SK-N-SH treated with all-trans-retinoic acid at 6 μM for 48 hours (cell line): ENCODE data around the gene LURAP1L.

Experiments
- GLIS3 ChIP-seq: fragments of 250-450 bp; sonication (Bioruptor Pico); IDR thresholded peaks from 2 replicates; pipeline ENCODE4 v1.5.0; 2020; ENCODE audit warnings: mild to moderate bottlenecking, moderate library complexity
- RARB ChIP-seq: fragments of 250-450 bp; sonication (Bioruptor Pico); IDR thresholded peaks from 2 replicates; pipeline ENCODE4 v1.8.0; 2021; ENCODE audit warnings: mild to moderate bottlenecking, moderate library complexity
- TF ChIP-seq, protein P1 (sequence below): fragments of 250-450 bp; sonication (Bioruptor Pico); IDR thresholded peaks from 2 replicates; pipeline ENCODE4 v1.5.0; 2020; ENCODE audit warnings: mild to moderate bottlenecking, moderate library complexity

DNA sequence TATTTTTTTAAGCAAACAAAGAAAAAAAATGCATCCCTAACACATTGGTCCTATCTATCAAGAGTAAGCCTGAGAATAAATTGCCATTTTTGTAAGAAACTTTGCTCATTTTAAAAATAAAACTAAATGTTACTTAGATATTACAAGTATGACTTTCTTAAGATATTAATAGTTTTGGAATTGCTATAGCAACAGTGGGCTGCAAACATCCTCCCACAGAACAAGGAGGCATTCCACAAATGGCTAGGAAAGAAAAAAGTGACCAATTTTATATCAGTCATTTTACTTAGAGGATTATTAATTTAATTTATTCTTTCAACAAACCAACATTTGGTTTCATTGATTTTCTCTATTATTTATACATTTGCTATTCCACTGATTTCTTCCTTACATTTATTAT is 63.7 kb downstream of the LURAP1L start:
- TF ChIP-seq GLIS3 (no peak), RARB (no peak)
- TF ChIP-seq, protein P1, sequence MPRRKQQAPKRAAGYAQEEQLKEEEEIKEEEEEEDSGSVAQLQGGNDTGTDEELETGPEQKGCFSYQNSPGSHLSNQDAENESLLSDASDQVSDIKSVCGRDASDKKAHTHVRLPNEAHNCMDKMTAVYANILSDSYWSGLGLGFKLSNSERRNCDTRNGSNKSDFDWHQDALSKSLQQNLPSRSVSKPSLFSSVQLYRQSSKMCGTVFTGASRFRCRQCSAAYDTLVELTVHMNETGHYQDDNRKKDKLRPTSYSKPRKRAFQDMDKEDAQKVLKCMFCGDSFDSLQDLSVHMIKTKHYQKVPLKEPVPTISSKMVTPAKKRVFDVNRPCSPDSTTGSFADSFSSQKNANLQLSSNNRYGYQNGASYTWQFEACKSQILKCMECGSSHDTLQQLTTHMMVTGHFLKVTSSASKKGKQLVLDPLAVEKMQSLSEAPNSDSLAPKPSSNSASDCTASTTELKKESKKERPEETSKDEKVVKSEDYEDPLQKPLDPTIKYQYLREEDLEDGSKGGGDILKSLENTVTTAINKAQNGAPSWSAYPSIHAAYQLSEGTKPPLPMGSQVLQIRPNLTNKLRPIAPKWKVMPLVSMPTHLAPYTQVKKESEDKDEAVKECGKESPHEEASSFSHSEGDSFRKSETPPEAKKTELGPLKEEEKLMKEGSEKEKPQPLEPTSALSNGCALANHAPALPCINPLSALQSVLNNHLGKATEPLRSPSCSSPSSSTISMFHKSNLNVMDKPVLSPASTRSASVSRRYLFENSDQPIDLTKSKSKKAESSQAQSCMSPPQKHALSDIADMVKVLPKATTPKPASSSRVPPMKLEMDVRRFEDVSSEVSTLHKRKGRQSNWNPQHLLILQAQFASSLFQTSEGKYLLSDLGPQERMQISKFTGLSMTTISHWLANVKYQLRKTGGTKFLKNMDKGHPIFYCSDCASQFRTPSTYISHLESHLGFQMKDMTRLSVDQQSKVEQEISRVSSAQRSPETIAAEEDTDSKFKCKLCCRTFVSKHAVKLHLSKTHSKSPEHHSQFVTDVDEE: no peak
